ENCODE results near the gene SIMC1.

SIMC1 gene

GRCh38 chr5:176368726-176369125 is 130.5 kb downstream of the SIMC1 start:
- no peak overlapping the region for H2AFZ ChIP-seq (ENCODE audit: low read length)
- TF ChIP-seq EZH2 (IDR thresholded peaks at IDR 0.05; ENCODE audit: borderline replicate concordance, low read length): no peak
- no peak for TF ChIP-seq CTCF (IDR thresholded peaks at IDR 0.05; ENCODE audit: low read length)
- H3K4me1 ChIP-seq (ENCODE audit: insufficient read depth, low read length, severe bottlenecking): peaks cover 15% of the 10 kb centered on the region
- H3K9ac ChIP-seq (ENCODE audit: low read length): no peak overlapping the region
- no peak overlapping the region for H3K4me2 ChIP-seq (ENCODE audit: low read length)
- H3K79me2 ChIP-seq (ENCODE audit: insufficient read depth, low read length): no peaks in the 10 kb centered on the region
- no peaks in the 10 kb centered on the region for H3K9me3 ChIP-seq (ENCODE audit: low read length)
- no peaks in the 10 kb centered on the region for H3K9me2 ChIP-seq (ENCODE audit: low read depth, low read length)
- no peak overlapping the region for H3K27ac ChIP-seq (ENCODE audit: low read depth, low read length, poor library complexity, severe bottlenecking)
- no peaks in the 10 kb centered on the region for H3F3A ChIP-seq (ENCODE audit: insufficient read depth, low read length)
- no peak overlapping the region for H3K4me3 ChIP-seq (ENCODE audit: low read depth, low read length, poor library complexity, severe bottlenecking)
- H3K27me3 ChIP-seq (ENCODE audit: insufficient read depth, low read length): no peaks in the 10 kb centered on the region
- no peaks in the 10 kb centered on the region for H3K36me3 ChIP-seq (ENCODE audit: insufficient read depth, low read length)
- no peaks in the 10 kb centered on the region for H4K20me1 ChIP-seq (ENCODE audit: insufficient read depth, low read length)

- no peaks in the 10 kb centered on the region for H4K20me1 ChIP-seq (ENCODE audit: insufficient read depth, low read length)
- no peak overlapping the region for H3K27ac ChIP-seq (ENCODE audit: low read depth, low read length, poor library complexity, severe bottlenecking)
- no peak for TF ChIP-seq CTCF (IDR thresholded peaks at IDR 0.05; ENCODE audit: low read length)
- TF ChIP-seq EZH2 (IDR thresholded peaks at IDR 0.05; ENCODE audit: borderline replicate concordance, low read length): no peak
- no peaks in the 10 kb centered on the region for H3K9me2 ChIP-seq (ENCODE audit: low read depth, low read length)
- H3K27me3 ChIP-seq (ENCODE audit: insufficient read depth, low read length): no peaks in the 10 kb centered on the region
- H3K4me3 ChIP-seq (ENCODE audit: low read depth, low read length, poor library complexity, severe bottlenecking): no peak overlapping the region
- H3K9me3 ChIP-seq (ENCODE audit: low read length): no peaks in the 10 kb centered on the region
- H3F3A ChIP-seq (ENCODE audit: insufficient read depth, low read length): no peaks in the 10 kb centered on the region
- H3K79me2 ChIP-seq (ENCODE audit: insufficient read depth, low read length): no peaks in the 10 kb centered on the region
- no peaks in the 10 kb centered on the region for H3K36me3 ChIP-seq (ENCODE audit: insufficient read depth, low read length)
- no peak overlapping the region for H2AFZ ChIP-seq (ENCODE audit: low read length)
- no peak overlapping the region for H3K4me2 ChIP-seq (ENCODE audit: low read length)
- H3K4me1 ChIP-seq (ENCODE audit: insufficient read depth, low read length, severe bottlenecking): peaks cover 13% of the 10 kb centered on the region
- H3K9ac ChIP-seq (ENCODE audit: low read length): no peak overlapping the region
Observed at GRCh38 chr5:176369934-176370711, 131.9 kb downstream of the SIMC1 start.

GRCh38 chr5:176371621-176372539 is 133.7 kb downstream of the SIMC1 start:
- no peaks in the 10 kb centered on the region for H3K79me2 ChIP-seq (ENCODE audit: insufficient read depth, low read length)
- H3K4me1 ChIP-seq (ENCODE audit: insufficient read depth, low read length, severe bottlenecking): peaks cover 12% of the 10 kb centered on the region
- H3K9me2 ChIP-seq (ENCODE audit: low read depth, low read length): no peaks in the 10 kb centered on the region
- TF ChIP-seq CTCF (IDR thresholded peaks at IDR 0.05; ENCODE audit: low read length) (no peak), EZH2 (IDR thresholded peaks at IDR 0.05; ENCODE audit: borderline replicate concordance, low read length) (no peak)
- no peaks in the 10 kb centered on the region for H3K36me3 ChIP-seq (ENCODE audit: insufficient read depth, low read length)
- H3K27ac ChIP-seq (ENCODE audit: low read depth, low read length, poor library complexity, severe bottlenecking): no peak overlapping the region
- no peak overlapping the region for H3K4me2 ChIP-seq (ENCODE audit: low read length)
- H3K9me3 ChIP-seq (ENCODE audit: low read length): no peaks in the 10 kb centered on the region
- H3K9ac ChIP-seq (ENCODE audit: low read length): no peak overlapping the region
- no peaks in the 10 kb centered on the region for H3K27me3 ChIP-seq (ENCODE audit: insufficient read depth, low read length)
- no peaks in the 10 kb centered on the region for H3F3A ChIP-seq (ENCODE audit: insufficient read depth, low read length)
- no peaks in the 10 kb centered on the region for H4K20me1 ChIP-seq (ENCODE audit: insufficient read depth, low read length)
- H3K4me3 ChIP-seq (ENCODE audit: low read depth, low read length, poor library complexity, severe bottlenecking): no peak overlapping the region
- H2AFZ ChIP-seq (ENCODE audit: low read length): no peak overlapping the region
